GM18498 (cell line): ENCODE measurements around the gene GCFC2.

Experiments
- ATAC-seq: cut with Tn5 transposase; IDR thresholded peaks from one replicate; pipeline ENCODE4 v1.9.1; 2021; ENCODE audit warnings: mild to moderate bottlenecking, moderate library complexity; ENCODE audit not compliant: unreplicated experiment

GCFC2 gene

GRCh38 chr2:75632813-75633212, 77.9 kb downstream of the GCFC2 start:
- ATAC-seq = no peak

- no peak for ATAC-seq
Observed at GRCh38 chr2:75632091-75632701, 78.5 kb downstream of the GCFC2 start.

DNA sequence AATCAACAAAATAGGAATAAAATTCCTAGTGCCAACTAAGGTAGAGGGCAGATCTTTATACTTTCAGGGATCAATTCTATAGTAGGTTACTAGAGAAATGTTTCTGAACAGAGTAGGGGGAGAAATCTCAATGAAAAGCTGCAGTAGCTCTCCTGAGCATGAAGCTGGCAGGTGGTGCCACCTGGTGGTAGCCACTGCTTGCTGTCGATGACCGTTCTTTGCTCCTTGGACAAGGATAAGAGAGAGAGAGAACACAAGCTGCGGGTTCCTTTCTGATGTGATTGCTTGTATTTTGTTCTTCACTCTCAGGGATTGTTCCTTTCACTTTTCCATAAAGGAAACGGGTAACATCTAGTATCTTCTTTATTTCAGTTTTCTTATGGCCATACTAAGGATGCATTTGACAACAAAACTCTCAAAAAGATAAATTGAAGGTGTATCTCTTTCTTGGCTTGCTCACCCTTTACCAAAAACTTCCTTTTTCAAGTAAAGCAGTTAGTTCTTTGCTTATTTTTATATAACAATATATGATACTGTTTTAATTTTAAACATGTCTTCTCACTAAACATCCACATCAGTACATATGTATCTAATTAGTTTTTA, 82.7 kb downstream of the GCFC2 start:
- peak; percentile 88 for ATAC-seq

DNA sequence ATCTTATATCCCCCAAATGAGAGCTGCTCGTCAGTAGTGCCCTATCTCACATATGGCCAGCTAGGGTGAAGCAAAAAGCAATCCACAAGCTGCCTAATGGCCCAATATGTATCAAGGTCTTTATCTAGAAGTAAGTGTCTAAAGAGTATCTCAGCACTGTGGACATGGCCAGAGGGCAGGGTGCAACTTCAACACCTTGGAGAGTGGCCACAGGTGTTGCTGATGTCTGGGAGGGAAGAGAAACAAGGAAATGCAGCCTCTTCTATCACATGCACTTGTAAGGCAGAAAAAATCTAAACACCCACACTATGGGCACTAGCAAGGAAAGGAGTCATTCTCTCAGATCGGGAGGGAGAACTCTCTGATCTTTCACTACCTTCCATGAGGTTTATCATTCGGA, 87.8 kb downstream of the GCFC2 start:
- ATAC-seq = no peak

GRCh38 chr2:75622500-75622899, 88.2 kb downstream of the GCFC2 start:
- no peak for ATAC-seq

- no peak for ATAC-seq
Observed at GRCh38 chr2:75621228-75621627, 89.5 kb downstream of the GCFC2 start.

DNA sequence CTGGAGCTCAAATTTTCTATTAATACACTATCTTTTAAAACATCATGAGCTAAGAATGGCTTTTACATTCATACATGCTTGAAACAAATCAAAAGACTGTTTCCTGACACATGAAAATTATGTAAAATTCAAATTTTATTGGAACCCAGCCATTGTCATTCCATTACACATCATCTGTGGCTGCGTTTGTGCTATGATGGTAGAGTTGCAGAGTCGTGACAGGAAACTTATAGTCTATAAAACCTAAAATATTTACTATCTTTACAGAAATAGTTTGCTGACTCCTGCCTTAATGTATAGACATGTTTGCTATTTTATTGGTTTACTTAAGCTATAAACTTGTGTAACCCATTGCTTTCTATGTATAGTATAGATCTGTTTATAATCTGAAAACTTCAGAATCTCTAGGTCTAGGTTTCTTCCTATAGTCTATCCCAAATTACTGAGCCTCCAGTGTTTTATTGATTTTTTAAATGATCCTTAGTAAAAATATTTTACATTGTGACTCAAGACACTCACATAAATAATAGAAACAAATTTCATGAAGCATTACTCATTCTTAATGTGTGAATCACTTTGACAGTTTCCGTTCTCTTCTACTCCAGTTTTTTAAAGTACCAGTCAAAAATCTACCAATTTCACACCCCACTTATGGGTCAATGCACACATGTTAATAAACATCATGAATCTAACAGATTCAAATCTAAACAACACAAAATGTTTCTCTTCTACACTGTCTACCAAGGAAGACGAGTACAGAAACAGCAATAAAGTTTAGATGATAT, 90.6 kb downstream of the GCFC2 start:
- ATAC-seq = no peak

- ATAC-seq = no peak
Observed at GRCh38 chr2:75616933-75617332, 93.8 kb downstream of the GCFC2 start.

GRCh38 chr2:75616406-75616805, 94.3 kb downstream of the GCFC2 start:
- no peak for ATAC-seq

- ATAC-seq = no peak
Observed at GRCh38 chr2:75614162-75614651, 96.5 kb downstream of the GCFC2 start.

DNA sequence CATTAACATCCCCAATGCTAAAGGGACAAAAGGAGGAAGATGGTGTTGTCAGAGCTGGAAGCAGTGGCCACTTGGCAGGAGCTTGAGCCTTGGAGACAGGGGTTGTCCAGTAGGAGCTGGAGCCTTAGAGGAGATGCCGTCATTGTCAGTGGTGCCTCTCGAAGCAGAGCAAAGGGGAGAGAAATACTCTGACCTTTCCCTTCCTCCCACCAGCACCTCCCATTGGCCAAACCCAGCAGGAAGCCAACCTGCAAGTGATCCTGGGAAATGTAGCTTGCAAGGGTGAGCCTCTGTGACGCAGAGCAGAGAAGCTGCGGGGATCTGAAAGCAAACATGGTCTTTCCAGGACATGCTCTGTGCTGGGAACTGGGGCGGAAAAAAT, 97.9 kb downstream of the GCFC2 start:
- ATAC-seq = no peak
